MG63 (cell line): ENCODE results near the gene CD34. TPM values are rescaled to one million over a fixed set of nuclear protein-coding genes. Genes with fewer than 3 reads are reported as not detected.

ENCODE experiments used
- DNase-seq: peaks from one replicate; pipeline ENCODE4 v3.0.0-alpha.2; 2020
- H3K27me3 ChIP-seq: fragments of 250-450 bp; sonication (Bioruptor Pico); 2 replicates; pipeline ENCODE4 v1.5.1; 2020; ENCODE audit warnings: mild to moderate bottlenecking, moderate library complexity
- H3K36me3 ChIP-seq: fragments of 250-450 bp; sonication (Bioruptor Pico); 2 replicates; pipeline ENCODE4 v1.5.1; 2020; ENCODE audit warnings: mild to moderate bottlenecking, moderate library complexity
- H3K4me3 ChIP-seq: fragments of 250-450 bp; sonication (Bioruptor Pico); 2 replicates; pipeline ENCODE4 v1.5.1; 2020; ENCODE audit warnings: mild to moderate bottlenecking, moderate library complexity
- H3K9me3 ChIP-seq: fragments of 250-450 bp; sonication (Bioruptor Pico); 2 replicates; pipeline ENCODE4 v1.5.1; 2020; ENCODE audit warnings: mild to moderate bottlenecking, moderate library complexity
- total RNA-seq: library from RNA; depleted of rRNA; stranded (reverse); fragments of >200 nt; shearing (Covaris generic); gene quantifications from 2 replicates; pipeline ENCODE4 v1.2.3, GENCODE V29; 2014; ENCODE audit warnings: low replicate concordance; rRNA removed

CD34 gene, protein sequence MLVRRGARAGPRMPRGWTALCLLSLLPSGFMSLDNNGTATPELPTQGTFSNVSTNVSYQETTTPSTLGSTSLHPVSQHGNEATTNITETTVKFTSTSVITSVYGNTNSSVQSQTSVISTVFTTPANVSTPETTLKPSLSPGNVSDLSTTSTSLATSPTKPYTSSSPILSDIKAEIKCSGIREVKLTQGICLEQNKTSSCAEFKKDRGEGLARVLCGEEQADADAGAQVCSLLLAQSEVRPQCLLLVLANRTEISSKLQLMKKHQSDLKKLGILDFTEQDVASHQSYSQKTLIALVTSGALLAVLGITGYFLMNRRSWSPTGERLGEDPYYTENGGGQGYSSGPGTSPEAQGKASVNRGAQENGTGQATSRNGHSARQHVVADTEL
- 0.53 TPM in 1 of 2 replicates, not detected in the other for total RNA-seq

DNA sequence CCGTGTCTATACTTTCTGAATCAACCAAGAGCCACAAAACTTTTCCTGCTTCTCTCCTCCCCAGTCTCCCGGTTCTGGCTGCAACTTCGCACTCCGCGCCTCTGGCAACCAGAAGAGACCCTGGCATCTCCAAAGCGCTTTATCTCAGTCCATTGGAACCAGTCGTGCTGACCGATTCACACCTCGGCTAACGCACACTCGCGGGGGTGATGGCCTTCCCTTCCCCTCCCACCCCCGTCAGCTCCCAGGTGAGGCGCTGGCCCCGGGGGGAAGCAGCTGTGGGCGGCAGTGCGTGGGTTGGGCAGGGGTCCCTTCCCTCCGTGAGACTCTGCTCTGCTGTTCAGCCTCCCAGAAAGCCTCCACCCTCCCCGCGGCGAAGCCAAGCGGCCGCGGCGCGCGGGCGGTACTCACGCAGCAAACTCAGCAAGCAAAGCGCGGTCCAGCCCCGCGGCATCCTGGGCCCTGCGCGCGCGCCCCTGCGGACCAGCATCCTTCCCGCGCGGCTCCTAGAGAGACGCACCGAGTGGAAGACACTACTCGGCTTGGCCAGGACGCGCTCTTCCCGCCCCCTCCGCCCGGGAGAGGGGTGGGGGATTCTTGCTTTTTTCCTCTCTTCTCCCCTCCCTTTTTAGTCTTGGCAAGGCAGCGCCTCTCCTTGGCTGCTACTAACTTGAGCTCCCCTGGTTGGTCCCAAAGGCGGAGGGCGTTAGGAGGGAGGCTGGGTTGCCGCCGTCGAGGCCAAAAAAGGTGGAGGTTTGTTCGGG, at the start of gene CD34:
CD34 (minus strand) TSS at position 535 of the 764 bp plus-strand sequence; CDS start at position 490, 45 bp downstream.
- no peaks in the 10 kb centered on the region for H3K9me3 ChIP-seq
- DNase-seq = peak; percentile 51
- peak within 1 kb of the TSS; percentile 33 for H3K4me3 ChIP-seq
- no peaks in the 10 kb centered on the region for H3K36me3 ChIP-seq
- peaks cover 4% of the 10 kb centered on the region; the same call in 1 of the 2 replicates for H3K27me3 ChIP-seq

DNA sequence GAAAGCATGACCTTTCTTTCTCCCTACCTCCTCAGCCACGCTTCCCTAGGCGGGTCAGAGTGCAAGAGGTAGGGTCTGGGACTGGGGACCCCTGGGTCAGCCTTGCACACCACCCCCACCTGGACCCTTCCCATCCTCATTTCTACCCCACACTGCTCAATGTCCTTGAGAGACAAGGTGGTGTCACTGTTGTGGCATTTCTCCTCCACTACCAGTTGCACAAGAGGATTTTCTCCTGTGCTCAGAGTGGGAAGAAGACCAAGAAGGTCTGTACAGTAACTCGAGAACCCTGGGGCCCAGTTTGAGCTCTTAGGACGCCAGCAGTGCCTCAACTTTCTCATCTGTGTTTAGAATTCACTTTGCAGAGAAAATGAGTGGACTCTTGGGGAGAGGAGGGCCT, 49.4 kb upstream of the CD34 start:
- no peaks in the 10 kb centered on the region for H3K27me3 ChIP-seq
- DNase-seq = no peak
- H3K9me3 ChIP-seq = no peaks in the 10 kb centered on the region
- H3K36me3 ChIP-seq = no peaks in the 10 kb centered on the region
- H3K4me3 ChIP-seq = no peak overlapping the region

DNA sequence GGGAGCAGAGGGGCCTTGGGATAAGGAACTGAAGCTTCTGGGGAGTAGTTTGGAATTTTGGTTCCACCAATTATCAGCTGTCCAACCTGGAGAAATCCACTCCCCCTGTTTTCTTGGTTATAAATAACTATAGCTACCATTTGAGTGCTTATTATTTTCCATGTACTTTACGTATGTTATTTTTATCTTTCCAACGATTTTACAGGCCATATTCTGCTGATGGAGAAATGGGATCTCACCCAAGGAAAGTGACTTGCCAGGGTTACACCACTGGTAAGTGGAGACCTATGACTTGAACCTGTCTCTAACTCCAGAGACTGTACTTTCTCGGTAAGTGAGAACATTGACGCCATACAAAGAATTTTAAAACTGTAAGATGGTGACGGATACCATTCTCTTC, 49.0 kb upstream of the CD34 start:
- no peak overlapping the region for H3K4me3 ChIP-seq
- no peaks in the 10 kb centered on the region for H3K36me3 ChIP-seq

DNA sequence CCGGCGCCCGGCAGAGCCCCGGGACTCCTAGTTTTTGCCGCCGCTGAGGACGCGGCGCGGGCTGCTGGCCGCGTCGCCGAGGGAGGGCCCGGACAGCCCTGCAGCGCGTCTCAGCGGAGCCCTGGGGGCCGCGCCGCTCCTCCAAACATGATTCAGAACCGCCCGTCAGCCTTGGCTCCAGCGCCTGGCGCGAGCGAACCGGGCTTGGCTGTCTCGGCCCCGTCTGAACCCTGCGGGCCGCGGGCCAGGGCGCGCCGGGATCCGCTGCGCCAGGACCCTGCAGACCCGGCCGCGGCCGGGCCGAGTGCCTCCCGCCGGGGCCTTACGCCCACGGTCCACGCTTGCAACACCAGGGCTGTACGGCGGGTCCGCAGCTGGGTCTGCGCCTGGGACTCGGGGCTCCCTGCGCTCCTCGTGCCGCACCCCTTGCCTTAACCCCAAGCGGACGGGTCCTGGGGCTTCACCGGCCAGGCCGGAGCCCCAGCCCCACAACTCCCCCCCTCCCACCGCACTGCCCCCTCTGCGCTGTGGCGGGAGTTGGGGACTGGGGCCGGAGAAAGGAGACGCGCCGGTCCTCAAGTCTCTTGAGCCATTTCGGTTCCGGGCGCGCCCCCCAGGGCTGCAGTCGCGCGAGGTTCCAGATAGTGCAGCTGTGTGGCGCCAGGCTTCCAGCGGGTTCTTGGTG, 48.4 kb upstream of the CD34 start:
- Histone ChIP-seq H3K9me3 (no peaks in the 10 kb centered on the region), H3K4me3 (peak overlapping the region; percentile 14), H3K27me3 (no peaks in the 10 kb centered on the region), H3K36me3 (no peaks in the 10 kb centered on the region)
- DNase-seq = peak; percentile 76

More for the DNA sequence above, 49.0 kb upstream of the CD34 start:
- Histone ChIP-seq H3K9me3 (no peaks in the 10 kb centered on the region), H3K27me3 (no peaks in the 10 kb centered on the region)
- no peak for DNase-seq

DNA sequence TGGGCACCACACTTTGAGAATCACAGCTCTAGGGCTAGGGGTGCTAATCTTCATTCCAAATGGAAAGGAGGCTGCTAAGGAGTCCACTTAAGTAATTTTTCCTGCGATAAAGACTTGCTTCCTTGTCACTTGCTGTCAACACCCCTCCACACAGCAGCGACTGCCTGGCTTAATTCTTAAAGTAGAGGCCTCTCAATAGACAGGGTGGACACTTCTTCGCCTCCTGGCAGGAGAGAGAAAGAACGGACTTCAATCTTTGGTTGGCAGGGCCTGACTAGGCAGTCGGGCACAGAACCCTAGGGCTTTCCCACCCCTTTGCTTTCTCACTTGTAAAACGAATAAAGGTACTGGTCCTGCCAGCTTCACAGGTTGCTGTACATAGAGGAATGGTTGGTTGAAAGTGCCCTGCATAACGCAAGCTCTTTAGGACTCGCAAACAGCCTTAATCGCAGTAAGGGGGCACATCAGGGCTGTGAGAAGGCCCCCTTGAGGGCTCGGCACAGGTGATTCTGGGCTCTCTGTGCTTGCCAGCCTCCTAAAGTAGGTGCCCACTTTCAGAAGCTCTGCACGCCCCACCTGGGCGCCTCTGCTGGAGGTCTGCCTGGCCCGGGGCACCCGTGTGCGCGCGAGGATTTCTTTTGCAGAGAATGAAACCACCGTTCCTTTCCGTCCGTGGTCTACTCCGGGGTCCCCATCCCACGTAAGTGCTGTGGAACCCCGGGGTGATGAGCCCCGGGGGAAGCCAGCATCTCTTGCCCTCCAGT, 47.6 kb upstream of the CD34 start:
- Histone ChIP-seq H3K36me3 (no peaks in the 10 kb centered on the region), H3K4me3 (peak overlapping the region; percentile 14), H3K27me3 (no peaks in the 10 kb centered on the region), H3K9me3 (no peaks in the 10 kb centered on the region)
- DNase-seq = no peak

DNA sequence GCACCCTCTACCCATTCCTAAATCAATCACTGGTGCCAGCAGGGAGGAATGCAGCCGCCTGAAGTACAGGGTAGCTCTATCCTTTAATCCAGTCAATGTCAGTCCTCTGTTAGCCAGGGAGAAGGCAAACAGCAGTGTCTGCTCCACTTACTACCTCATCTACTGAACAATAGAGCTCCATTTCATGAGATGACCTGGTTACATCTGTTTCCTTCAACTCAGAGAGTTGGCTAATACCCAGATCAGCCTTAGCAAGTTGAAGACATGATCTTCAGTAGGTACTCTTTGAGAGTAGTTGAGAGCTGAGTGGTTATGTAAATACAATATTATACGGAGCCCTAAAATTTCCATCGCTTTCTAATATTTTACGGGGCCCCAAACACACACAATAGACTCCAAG, 46.1 kb upstream of the CD34 start:
- Histone ChIP-seq H3K4me3 (no peak overlapping the region), H3K9me3 (no peaks in the 10 kb centered on the region), H3K27me3 (no peaks in the 10 kb centered on the region), H3K36me3 (no peaks in the 10 kb centered on the region)
- DNase-seq = no peak

DNA sequence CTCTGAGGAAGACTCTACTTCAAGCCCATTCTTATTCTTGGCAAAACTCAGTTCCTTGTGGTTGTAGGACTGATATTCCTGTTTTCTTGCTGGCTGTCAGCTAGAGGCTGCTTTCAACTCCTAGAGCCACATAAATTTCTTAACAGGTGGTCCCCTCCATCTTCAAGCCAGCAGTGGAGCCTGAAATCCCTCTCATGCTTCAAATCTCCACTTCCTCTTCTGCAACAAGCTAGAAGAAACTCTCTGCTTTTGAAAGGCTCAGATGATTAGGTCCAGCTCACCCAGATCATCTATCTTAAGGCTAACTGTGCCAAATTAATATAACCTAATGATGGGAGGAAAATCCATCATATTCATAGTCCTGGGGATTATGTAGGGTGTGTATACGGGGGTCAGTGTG, 43.2 kb upstream of the CD34 start:
- Histone ChIP-seq H3K36me3 (no peaks in the 10 kb centered on the region), H3K9me3 (no peaks in the 10 kb centered on the region), H3K4me3 (no peak overlapping the region), H3K27me3 (no peaks in the 10 kb centered on the region; the same call in 1 of the 2 replicates)
- no peak for DNase-seq

DNA sequence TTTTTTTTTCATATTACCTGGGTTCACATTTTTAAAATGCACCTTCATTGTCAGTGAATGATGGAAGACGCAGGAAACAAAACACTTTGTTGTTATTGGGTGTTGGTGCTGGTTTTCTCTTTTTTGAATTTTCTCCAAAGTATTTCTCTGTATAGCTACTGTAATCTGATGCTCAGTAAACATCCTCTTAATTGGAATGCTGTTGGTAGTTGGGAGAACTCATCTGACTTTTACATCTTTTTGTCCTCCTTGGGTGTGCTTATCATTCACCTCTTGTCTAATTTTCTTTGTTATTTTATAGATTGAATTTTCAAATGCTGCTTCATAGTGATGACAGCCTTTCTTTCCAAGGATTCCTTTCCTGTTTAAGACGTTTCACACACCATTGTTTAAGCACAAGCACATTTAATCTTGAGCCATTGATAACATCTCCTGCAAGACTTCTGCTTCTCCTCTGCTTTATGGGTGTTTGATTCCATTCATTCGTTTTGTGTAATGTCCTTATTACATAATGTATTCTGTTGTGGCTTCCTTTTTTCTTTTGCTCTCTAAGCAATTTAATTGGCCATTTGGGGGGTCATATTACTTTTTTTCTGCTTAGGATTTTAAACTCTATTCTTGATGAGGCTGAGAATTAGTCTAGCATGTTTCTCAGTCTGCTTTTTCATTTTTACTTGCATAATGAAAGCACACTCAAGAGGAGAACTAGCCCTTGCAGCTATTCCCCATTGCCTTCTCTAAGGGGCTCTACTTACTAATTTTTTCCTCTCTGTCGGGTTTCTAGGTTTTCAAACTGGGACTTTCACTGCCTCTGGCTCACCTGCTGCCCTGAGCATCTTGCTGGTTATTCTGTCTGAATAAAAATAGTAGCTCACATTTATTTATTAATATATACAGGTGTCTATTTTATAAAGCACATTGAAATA, 42.0 kb upstream of the CD34 start:
- DNase-seq = no peak

DNA sequence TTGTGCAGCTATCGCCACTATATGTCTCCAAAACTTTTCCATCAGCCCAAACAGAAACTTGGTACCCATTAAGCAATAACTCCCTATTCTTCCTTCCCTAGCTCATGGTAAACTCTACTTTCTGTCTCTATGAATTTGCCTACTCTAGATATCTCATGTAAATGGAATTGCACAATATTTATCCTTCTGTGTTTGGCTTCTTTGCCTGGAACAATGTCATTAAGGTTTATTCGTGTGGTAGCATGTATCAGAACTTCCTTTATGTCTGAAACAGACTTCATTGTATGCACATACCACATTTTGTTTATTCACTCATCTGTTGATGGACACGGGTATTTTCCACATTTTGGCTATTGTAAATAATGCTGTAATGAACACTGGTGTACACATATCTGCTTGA, 40.7 kb upstream of the CD34 start:
- DNase-seq = no peak
- Histone ChIP-seq H3K9me3 (no peaks in the 10 kb centered on the region), H3K36me3 (no peaks in the 10 kb centered on the region), H3K4me3 (no peak overlapping the region), H3K27me3 (no peaks in the 10 kb centered on the region; the same call in 1 of the 2 replicates)

More for the DNA sequence above, 42.0 kb upstream of the CD34 start:
- no peaks in the 10 kb centered on the region for H3K9me3 ChIP-seq
- no peak overlapping the region for H3K4me3 ChIP-seq
- no peaks in the 10 kb centered on the region; the same call in 1 of the 2 replicates for H3K27me3 ChIP-seq
- no peaks in the 10 kb centered on the region for H3K36me3 ChIP-seq

DNA sequence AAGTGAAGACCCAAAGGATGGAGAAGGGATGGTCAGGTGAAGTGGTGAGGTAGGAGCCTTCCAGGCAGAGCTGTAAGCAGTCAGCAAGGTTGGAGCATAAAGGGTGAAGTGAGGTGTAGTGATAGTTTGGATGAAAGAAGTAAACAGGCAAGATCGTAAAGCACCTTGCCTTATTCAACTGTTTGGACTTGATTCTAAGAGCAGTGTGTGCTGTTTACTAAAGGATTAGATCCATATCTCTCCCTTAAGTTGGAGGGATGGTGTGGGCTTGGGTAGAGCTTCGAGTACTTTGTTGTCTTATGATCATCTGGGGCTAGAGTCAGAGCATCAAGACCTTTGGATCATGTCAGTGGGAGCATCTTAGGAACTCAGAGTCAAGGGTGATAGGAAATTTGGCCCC, 39.8 kb upstream of the CD34 start:
- H3K36me3 ChIP-seq = no peaks in the 10 kb centered on the region
- no peaks in the 10 kb centered on the region; the same call in 1 of the 2 replicates for H3K27me3 ChIP-seq
- no peak overlapping the region for H3K4me3 ChIP-seq
- no peak for DNase-seq
- no peaks in the 10 kb centered on the region for H3K9me3 ChIP-seq

DNA sequence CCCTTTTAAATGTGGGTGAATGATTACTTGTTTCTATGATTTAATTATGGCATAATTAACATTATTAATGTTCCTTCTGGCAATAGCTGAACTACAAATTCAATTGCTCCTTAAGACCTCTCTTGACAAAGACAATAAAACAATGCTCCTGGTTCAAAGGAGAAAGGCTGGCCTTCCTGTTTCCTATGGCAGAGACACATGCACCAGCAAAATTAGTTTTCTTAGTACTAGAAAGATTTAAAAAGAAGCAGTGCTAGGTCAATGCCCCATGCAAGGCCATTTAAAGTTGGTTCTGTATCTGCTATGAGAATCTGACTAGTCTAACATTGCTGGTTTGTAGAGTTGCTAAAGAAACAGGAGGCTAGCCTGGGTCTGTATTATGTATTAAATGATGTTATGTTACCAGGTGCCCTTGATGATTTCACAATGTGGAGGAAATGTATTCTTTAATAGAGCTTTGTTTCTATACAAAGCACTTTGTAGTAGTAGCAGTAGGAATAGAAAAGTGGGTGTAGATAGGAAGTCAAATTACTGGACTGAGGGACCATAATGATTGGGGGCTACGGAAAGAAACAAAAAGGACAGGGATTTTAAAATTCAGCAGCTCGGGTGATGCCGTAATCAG, 38.8 kb upstream of the CD34 start:
- Histone ChIP-seq H3K27me3 (no peaks in the 10 kb centered on the region; the same call in 1 of the 2 replicates), H3K4me3 (no peak overlapping the region), H3K9me3 (no peaks in the 10 kb centered on the region), H3K36me3 (no peaks in the 10 kb centered on the region)
- no peak for DNase-seq

DNA sequence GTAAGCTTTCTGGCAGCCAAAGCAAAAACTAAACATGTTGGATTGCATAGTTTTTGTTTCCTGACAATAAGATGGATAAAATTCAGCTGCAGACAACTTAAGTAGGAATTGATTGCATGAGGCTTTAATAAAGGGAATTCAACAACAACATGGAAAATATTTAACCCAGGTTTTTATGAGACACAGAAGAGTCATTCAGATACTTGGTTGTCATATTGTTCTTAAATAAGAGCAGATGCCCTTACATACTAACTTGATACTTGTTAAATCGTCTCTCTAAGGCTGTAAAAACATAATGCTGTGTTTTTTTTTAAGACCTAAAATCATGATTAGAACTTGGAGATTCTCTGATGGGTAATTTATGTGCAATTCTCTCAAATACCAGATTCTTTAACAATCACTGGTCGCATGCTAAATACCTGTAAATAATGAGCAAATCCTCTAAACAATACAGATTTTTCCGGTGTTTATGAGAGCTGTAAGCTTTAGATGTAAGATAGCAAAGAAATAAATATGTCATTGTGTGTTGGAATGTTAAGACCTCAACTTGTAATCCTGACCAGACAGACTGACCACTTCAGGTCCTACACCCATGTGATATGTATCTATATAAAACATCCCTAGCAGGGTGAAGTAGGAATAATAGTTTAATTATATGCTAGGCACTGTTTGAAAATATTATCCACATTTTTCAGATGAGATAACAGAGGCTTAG, 37.8 kb upstream of the CD34 start:
- DNase-seq = no peak
- Histone ChIP-seq H3K9me3 (no peaks in the 10 kb centered on the region), H3K4me3 (no peak overlapping the region), H3K36me3 (no peaks in the 10 kb centered on the region), H3K27me3 (no peaks in the 10 kb centered on the region; the same call in 1 of the 2 replicates)

DNA sequence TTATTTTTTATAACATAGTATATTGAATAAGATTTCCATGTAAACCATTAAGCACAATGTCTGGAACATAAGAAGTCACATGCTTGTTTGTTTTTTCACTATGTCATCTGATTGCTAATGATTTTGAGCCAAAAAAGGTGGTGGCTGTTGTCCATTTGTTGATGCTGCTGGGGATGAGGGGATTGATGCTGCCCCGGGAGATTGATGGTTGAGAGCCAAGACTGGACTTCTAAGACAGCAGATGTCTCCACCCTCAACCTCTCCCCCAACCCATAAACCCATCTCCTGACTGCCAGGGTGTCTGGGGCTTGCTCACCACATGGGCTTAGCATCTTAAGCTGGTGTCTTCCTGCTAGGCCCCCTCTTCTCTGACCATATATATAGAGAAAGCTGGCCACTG, 35.8 kb upstream of the CD34 start:
- Histone ChIP-seq H3K4me3 (no peak overlapping the region), H3K36me3 (no peaks in the 10 kb centered on the region), H3K27me3 (no peaks in the 10 kb centered on the region; the same call in 1 of the 2 replicates), H3K9me3 (no peaks in the 10 kb centered on the region)
- no peak for DNase-seq

DNA sequence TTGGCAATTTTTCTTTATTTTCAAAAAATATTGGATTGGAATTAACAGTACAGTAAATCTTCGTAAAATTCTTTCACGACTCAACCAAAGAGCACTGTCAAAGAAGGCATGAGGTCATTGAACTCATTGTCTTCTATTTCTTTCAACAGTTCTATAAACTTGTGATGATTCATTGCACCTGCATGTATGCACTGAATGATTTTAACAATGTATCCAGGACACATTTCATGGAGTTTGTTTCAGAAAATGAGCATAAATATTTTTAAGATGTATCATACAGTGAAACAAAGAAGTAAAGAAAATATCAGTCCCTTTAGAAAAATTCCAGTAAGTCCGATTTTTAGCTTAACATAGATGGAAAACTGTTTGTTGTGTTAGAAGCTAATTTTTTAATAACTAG, 33.6 kb upstream of the CD34 start:
- H3K27me3 ChIP-seq = no peaks in the 10 kb centered on the region
- no peaks in the 10 kb centered on the region for H3K9me3 ChIP-seq
- H3K36me3 ChIP-seq = no peaks in the 10 kb centered on the region
- DNase-seq = no peak
- H3K4me3 ChIP-seq = no peak overlapping the region
